Measurements from ENCODE around the gene UBE2O.

UBE2O gene

DNA sequence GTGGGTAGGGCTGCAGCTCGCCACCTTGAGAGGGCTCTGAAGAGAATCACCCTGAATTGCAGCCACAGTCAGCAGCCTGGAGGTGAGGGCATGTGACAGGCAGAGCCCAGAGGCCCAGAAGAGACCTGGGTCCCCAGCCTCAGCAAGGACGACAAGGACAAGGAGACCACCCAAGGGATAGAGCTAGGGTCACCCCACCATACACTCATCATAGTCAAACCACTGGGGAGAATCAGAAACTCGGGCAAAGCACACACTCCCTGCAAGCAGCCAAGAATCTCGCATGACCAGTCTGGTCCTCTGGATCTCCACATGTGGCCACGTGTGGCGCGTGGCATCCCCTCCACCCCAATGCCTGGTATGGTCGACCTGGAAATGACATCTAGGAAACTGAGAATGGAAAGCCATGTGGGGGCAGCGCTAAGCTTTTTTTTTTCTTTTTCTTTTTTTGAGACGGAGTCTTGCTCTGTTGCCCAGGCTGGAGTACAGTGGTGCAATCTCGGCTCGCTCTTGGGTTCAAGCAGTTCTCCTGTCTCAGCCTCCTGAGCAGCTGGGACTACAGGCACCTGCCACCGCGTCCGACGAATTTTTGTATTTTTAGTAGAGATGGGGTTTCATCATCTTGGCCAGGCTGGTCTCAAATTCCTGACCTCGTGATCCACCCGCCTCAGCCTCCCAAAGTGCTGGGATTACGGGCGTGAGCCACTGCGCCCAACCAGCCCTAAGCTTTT is 73.1 kb downstream of the UBE2O start:
- Histone ChIP-seq H4K20me1 (ENCODE audit: control insufficient read depth, insufficient read depth, low read depth, low read length) (no peaks in the 10 kb centered on the region), H3K27me3 (ENCODE audit: control insufficient read depth, low read length) (peaks cover 28% of the 10 kb centered on the region), H3K9me3 (ENCODE audit: control insufficient read depth, insufficient read depth, low read length) (no peaks in the 10 kb centered on the region), H3K4me2 (ENCODE audit: low read length) (no peak overlapping the region), H3K36me3 (ENCODE audit: control insufficient read depth, low read length) (no peaks in the 10 kb centered on the region), H3K4me3 (ENCODE audit: low read length) (no peak overlapping the region), H3F3A (ENCODE audit: control insufficient read depth, insufficient read depth) (peaks cover 3% of the 10 kb centered on the region; the same call in 1 of the 2 replicates), H3K27ac (ENCODE audit: low read depth, low read length) (no peak overlapping the region), H3K79me2 (ENCODE audit: control insufficient read depth, low read length) (no peaks in the 10 kb centered on the region), H3K4me1 (ENCODE audit: control insufficient read depth, low read length) (peaks cover 31% of the 10 kb centered on the region), H3K9me2 (replicated peaks; ENCODE audit: control insufficient read depth, low read length) (no peaks in the 10 kb centered on the region)
- TF ChIP-seq, protein P1, sequence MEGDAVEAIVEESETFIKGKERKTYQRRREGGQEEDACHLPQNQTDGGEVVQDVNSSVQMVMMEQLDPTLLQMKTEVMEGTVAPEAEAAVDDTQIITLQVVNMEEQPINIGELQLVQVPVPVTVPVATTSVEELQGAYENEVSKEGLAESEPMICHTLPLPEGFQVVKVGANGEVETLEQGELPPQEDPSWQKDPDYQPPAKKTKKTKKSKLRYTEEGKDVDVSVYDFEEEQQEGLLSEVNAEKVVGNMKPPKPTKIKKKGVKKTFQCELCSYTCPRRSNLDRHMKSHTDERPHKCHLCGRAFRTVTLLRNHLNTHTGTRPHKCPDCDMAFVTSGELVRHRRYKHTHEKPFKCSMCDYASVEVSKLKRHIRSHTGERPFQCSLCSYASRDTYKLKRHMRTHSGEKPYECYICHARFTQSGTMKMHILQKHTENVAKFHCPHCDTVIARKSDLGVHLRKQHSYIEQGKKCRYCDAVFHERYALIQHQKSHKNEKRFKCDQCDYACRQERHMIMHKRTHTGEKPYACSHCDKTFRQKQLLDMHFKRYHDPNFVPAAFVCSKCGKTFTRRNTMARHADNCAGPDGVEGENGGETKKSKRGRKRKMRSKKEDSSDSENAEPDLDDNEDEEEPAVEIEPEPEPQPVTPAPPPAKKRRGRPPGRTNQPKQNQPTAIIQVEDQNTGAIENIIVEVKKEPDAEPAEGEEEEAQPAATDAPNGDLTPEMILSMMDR (IDR thresholded peaks at IDR 0.05; ENCODE audit: low read depth, low read length, poor library complexity, severe bottlenecking), result no peak
- TF ChIP-seq EZH2phosphoT487 (IDR thresholded peaks at IDR 0.05; ENCODE audit: borderline replicate concordance, low read length), result no peak

DNA sequence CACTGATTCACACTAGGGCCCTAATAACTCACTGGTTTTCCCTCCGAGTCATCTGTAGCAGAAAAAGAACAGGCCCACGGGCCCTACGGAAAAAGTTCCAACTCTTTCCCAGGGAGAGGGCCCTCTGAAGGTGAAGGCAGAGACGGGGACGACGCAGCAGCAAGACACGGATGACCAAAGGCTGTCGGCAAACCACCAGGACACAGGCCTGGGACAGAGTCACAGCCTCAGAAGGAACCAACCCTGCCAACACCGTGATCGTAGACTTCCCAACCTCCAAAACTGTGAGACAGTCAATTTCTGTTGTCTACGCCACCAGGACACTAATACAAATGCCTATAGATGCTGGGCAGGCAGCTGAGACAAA is 73.7 kb downstream of the UBE2O start:
- TF ChIP-seq, protein P1 (IDR thresholded peaks at IDR 0.05; ENCODE audit: low read depth, low read length, poor library complexity, severe bottlenecking), result no peak
- no peak for TF ChIP-seq EZH2phosphoT487 (IDR thresholded peaks at IDR 0.05; ENCODE audit: borderline replicate concordance, low read length)
- Histone ChIP-seq H3F3A (ENCODE audit: control insufficient read depth, insufficient read depth) (peaks cover 3% of the 10 kb centered on the region; the same call in 1 of the 2 replicates), H3K4me3 (ENCODE audit: low read length) (no peak overlapping the region), H3K79me2 (ENCODE audit: control insufficient read depth, low read length) (no peaks in the 10 kb centered on the region), H3K27me3 (ENCODE audit: control insufficient read depth, low read length) (peaks cover 24% of the 10 kb centered on the region), H3K4me2 (ENCODE audit: low read length) (no peak overlapping the region), H4K20me1 (ENCODE audit: control insufficient read depth, insufficient read depth, low read depth, low read length) (no peaks in the 10 kb centered on the region), H3K4me1 (ENCODE audit: control insufficient read depth, low read length) (peaks cover 27% of the 10 kb centered on the region), H3K27ac (ENCODE audit: low read depth, low read length) (no peak overlapping the region), H3K9me2 (replicated peaks; ENCODE audit: control insufficient read depth, low read length) (no peaks in the 10 kb centered on the region), H3K36me3 (ENCODE audit: control insufficient read depth, low read length) (no peaks in the 10 kb centered on the region), H3K9me3 (ENCODE audit: control insufficient read depth, insufficient read depth, low read length) (no peaks in the 10 kb centered on the region)

DNA sequence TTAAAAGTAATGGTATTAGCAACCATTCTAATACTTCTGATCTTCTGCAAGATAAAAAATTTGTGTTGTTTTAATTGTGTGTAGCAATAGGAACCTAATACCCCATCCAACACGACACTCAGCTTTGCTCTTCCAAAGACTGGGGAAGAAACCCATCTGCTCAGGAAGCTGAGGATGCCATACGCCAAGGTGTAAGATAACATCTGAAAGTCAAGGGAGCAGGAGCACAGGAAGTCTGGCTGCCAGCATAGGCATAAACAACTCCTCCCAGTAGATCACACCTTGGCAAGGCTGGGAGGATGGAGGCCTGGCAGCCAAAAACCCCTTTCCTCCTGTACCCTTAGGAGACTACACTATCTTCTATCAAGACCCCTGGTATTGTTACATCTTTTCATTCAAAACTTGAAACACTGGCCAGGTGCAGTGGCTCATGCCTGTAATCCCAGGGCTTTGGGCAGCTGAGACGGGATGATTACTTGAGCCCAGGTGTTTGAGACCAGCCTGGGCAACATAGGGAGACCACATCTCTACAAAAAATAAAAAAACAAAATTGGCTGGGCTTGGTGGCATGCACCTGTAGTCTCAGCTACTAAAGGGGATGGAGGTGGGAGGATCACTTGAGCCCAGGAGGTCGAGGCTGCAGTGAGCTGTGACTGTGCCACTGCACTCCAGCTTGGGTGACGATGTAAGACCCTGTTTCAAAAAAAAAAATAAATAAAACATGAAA is 74.2 kb downstream of the UBE2O start:
- Histone ChIP-seq H3K27ac (ENCODE audit: low read depth, low read length) (no peak overlapping the region), H3K4me2 (ENCODE audit: low read length) (no peak overlapping the region), H3K36me3 (ENCODE audit: control insufficient read depth, low read length) (no peaks in the 10 kb centered on the region), H4K20me1 (ENCODE audit: control insufficient read depth, insufficient read depth, low read depth, low read length) (no peaks in the 10 kb centered on the region), H3K9me2 (replicated peaks; ENCODE audit: control insufficient read depth, low read length) (no peaks in the 10 kb centered on the region), H3F3A (ENCODE audit: control insufficient read depth, insufficient read depth) (peaks cover 3% of the 10 kb centered on the region; the same call in 1 of the 2 replicates), H3K27me3 (ENCODE audit: control insufficient read depth, low read length) (peaks cover 24% of the 10 kb centered on the region), H3K9me3 (ENCODE audit: control insufficient read depth, insufficient read depth, low read length) (no peaks in the 10 kb centered on the region), H3K4me1 (ENCODE audit: control insufficient read depth, low read length) (peaks cover 25% of the 10 kb centered on the region), H3K4me3 (ENCODE audit: low read length) (no peak overlapping the region), H3K79me2 (ENCODE audit: control insufficient read depth, low read length) (no peaks in the 10 kb centered on the region)
- no peak for TF ChIP-seq EZH2phosphoT487 (IDR thresholded peaks at IDR 0.05; ENCODE audit: borderline replicate concordance, low read length)
- TF ChIP-seq, protein P1 (IDR thresholded peaks at IDR 0.05; ENCODE audit: low read depth, low read length, poor library complexity, severe bottlenecking), result no peak
